Spinal cord (tissue), 10 donors: ENCODE measurements around the gene THAP7. TPM values are rescaled to one million over a fixed set of nuclear protein-coding genes. Genes with fewer than 3 reads are reported as not detected.

Experiments
- DNase-seq, 6 donors: peaks; one replicate each; pipeline versions ENCODE4 v3.0.0 to v3.0.0-alpha.2; 2013 to 2015; ENCODE audit warnings: low spot score in 6 of 6, low read depth in 4 of 6
- H3K27ac ChIP-seq: one replicate; pipeline ENCODE4 v1.5.1; 2013; ENCODE audit warnings: low read depth, low read length, control low read depth
- H3K27me3 ChIP-seq: one replicate; pipeline ENCODE4 v1.6.1; 2013; ENCODE audit warnings: low read length; ENCODE audit not compliant: control insufficient read depth, insufficient read depth
- H3K36me3 ChIP-seq: one replicate; pipeline ENCODE4 v1.6.1; 2013; ENCODE audit warnings: low read length; ENCODE audit not compliant: control insufficient read depth, insufficient read depth
- H3K4me1 ChIP-seq: one replicate; pipeline ENCODE4 v1.6.1; 2013; ENCODE audit warnings: low read length; ENCODE audit not compliant: control insufficient read depth, insufficient read depth
- H3K4me3 ChIP-seq: one replicate; pipeline ENCODE4 v1.5.1; 2013; ENCODE audit warnings: low read depth, low read length, control low read depth
- H3K9me3 ChIP-seq: one replicate; pipeline ENCODE4 v1.6.1; 2013; ENCODE audit warnings: low read length; ENCODE audit not compliant: control insufficient read depth, insufficient read depth
- WGBS: methylation state at CpG from one replicate; pipeline ENCODE4 v1.1.5; 2013; ENCODE audit warnings: missing lambda C conversion rate; ENCODE audit not compliant: insufficient coverage; 5-methylcytosine and 5-hydroxymethylcytosine counted together
- polyA plus RNA-seq, 2 donors: library from polyadenylated mRNA; unstranded; fragments of 120-200 nt; gene quantifications; one replicate each; pipeline ENCODE4 v1.2.1, GENCODE V29; 2013; ENCODE audit not compliant: insufficient read length in 2 of 2
- total RNA-seq, 2 donors: library from RNA; depleted of rRNA in 1 of 2; stranded (reverse); fragments of 120-200 nt in 1 of 2; fragments of >200 nt in 1 of 2; gene quantifications; one replicate each; pipeline versions ENCODE4 v1.2.3 to v1.2.4, GENCODE V29; 2013 to 2014
- donor health status: healthy.

THAP7 gene
- total and polyA plus RNA-seq, 4 donors = 15.1 to 37.2 (median 30.1) TPM

DNA sequence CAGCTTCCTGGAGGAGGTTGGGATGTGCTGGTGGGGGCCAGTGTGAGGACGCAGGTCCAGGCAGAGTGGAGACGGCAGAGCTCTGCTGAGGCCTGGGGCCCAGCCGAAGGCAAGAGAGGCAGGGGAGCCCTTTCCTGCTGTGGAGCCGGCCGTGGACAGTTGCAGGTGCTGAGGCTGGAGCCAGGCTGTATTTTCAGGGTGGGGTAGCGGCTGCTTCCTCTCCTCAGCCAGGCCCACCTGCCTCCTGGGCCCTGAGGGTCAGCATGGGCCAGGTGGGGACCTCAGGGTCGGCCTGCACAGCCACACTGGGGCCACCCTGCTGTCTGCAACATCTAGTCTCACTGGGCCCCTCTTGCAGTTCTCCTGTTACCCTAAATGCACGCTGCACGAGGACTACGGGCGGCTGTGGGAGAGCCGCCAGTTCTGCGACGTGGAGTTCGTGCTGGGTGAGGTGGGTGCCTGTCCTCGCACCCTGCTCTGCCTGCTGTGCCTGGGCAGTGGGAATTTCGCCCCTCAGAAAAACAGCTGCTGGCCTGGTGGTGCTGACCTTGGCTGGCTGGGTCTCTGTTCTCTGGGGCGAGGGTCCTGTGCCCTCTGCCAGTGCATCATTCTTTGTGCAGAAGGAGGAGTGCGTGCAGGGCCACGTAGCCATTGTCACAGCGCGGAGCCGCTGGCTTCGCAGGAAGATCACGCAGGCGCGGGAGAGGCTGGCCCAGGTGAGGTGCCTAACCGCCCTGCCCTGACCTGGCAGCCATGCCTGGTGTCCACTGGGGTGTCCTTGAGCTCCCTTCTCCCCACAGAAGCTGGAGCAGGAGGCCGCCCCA is 8.4 kb downstream of the THAP7 start:
- 92% methylated on average over 29 of the region's 29 CpGs for WGBS
- H3K36me3 ChIP-seq = peaks cover 99% of the 10 kb centered on the region
- no peak for DNase-seq

DNA sequence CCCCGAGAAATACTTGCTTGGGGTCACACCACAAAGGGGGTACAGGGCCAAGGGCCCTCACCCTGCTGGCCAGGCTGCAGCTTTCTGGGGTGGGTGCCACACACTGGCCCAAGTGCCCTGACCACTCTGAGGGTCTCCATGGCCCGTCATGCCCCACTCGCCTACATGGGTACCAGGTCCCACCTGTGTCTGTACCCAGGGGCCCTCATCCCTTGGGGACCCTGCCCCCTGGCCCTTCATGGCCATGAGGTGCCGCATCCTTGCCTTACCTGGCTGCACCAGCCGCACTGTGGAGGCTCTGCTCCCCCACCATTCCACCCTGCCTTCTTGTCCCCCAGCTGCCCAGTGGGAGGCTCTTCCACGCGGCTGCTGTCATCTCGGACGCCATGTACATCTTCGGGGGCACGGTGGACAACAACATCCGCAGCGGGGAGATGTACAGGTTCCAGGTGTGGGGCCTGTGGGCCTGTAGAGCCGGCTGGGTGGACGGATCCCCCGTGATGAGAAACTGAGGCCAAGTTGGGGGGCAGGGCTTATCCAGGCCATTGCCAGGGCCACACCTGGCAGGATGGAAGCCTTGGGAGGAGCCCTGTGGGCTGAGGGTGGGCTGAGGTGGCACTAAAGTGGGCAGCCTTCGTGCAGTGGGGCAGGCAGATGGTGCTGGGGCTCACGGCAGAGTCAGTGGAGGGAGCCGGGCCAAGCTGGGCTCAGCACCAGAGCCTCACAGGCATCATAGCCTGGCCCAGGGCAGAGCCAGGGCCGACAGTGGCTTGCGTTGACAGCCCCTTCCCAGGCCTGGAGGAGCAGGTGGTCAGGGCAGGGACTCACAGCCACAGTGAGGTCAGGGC is 9.2 kb downstream of the THAP7 start:
- DNase-seq = no peak
- H3K4me1 ChIP-seq = no peaks in the 10 kb centered on the region
- H3K27me3 ChIP-seq = no peaks in the 10 kb centered on the region
- 93% methylated on average over 20 of the region's 21 CpGs for WGBS
- no peak overlapping the region for H3K27ac ChIP-seq
- H3K36me3 ChIP-seq = peaks cover 98% of the 10 kb centered on the region
- no peaks in the 10 kb centered on the region for H3K9me3 ChIP-seq
- H3K4me3 ChIP-seq = no peak overlapping the region

More for the DNA sequence above, 8.4 kb downstream of the THAP7 start:
- no peak overlapping the region for H3K4me3 ChIP-seq
- H3K27me3 ChIP-seq = no peaks in the 10 kb centered on the region
- H3K9me3 ChIP-seq = no peaks in the 10 kb centered on the region
- H3K27ac ChIP-seq = no peak overlapping the region
- H3K4me1 ChIP-seq = no peaks in the 10 kb centered on the region

DNA sequence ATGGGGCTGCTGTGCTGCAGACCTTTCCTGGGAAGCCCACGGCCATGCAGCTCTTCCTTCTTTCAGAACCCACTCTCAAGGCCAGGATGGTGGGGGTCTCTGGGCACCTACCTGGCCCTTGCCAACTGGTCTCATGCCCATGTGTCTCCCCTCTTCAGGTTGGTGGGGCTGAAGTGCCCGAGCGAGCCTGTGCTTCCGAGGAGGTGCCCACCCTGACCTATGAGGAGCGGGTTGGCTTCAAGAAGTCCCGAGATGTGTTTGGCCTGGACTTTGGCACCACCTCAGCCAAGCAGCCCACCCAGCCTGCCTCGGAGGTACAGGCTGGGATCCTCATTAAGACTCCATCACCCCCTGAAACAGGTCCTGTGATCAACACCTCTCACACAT is 9.9 kb downstream of the THAP7 start:
- no peak for DNase-seq
- Histone ChIP-seq H3K27me3 (no peaks in the 10 kb centered on the region), H3K27ac (no peak overlapping the region), H3K9me3 (no peaks in the 10 kb centered on the region), H3K4me1 (no peaks in the 10 kb centered on the region), H3K4me3 (no peak overlapping the region), H3K36me3 (peaks cover 98% of the 10 kb centered on the region)
- WGBS = 87% methylated on average over 6 of the region's 7 CpGs

DNA sequence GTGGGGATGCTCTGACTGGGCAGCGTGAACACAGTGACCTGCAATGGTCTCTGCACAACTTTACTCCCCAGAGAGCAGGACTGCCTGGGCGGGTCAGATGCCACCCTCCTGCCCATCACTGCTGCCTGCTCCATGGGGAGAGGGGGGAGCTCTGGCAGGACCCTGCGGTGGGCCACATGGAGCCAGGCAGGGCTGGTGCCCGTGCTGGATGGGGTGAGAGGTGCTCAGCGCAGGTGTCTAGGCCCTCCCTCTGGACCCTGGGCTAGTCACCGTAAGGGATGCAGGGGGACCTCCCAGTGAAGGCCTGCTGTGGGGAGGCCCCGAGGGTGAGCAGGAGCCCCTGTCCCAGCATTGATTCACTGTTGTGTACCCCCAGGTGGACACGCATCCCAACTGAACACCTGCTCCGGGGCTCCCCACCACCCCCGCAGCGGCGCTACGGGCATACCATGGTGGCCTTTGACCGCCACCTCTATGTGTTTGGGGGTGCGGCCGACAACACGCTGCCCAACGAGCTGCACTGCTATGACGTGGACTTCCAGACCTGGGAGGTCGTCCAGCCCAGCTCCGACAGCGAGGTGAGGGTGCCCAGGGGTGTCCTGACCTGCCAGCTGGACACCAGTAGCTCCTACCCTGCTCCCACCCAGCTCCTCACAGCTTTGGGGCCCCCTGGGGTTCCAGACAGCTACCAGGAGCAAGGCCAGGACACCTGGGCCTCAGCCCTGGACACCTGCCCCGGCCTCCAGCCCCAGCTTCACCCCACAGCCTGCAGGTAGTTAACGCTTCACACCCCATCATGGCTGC is 10.5 kb downstream of the THAP7 start:
- Histone ChIP-seq H3K9me3 (no peaks in the 10 kb centered on the region), H3K27ac (no peak overlapping the region), H3K4me3 (no peak overlapping the region), H3K36me3 (peaks cover 94% of the 10 kb centered on the region), H3K4me1 (no peaks in the 10 kb centered on the region), H3K27me3 (no peaks in the 10 kb centered on the region)
- DNase-seq = no peak
- WGBS = 96% methylated on average over 23 of the region's 24 CpGs

DNA sequence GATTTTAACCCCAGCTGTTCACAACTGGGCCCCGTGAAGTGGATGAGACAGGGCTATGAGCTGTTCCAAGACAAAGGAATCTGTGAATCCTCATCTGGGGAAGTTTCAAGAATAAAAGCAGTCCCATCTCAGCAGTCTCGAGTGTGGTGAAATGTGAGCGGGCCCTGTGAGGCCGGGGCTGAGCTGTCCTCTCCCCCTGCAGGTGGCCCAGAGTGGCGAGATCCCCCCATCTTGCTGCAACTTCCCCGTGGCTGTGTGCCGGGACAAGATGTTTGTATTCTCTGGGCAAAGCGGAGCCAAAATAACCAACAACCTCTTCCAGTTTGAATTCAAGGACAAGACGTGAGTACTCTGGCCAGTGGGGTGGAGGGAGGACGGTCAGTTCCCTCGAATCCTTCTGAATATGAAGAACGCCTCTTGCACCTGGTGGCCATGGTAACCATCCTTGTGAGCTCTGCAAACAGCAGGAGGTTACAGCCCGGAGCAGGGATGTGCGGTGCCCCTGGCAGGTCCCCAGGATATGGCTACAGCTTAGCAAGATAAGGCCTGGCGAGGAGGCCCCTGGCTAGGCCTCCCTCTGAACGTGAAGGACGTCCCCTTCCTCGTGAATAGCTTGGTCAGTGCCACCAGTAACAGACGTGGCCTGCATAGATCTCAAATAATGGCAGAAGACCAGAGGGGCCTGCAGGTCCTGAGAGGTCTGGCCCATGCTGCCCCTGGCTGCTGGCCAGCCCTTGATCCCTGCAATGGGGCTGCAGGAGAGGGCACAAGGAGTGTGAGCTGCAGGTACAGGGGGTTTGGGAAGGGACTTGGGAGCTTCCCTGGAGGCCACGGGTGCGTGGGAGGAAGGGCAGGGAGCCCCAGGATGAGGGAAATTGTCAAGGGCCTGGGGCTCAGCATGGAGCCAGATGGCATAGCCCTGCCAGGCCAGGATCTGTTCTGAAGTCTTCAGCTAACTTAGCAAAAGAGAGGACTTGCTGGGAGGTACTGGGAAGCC is 11.4 kb downstream of the THAP7 start:
- no peak overlapping the region for H3K4me3 ChIP-seq
- no peaks in the 10 kb centered on the region for H3K9me3 ChIP-seq
- H3K36me3 ChIP-seq = peaks cover 90% of the 10 kb centered on the region
- no peak overlapping the region for H3K27ac ChIP-seq
- no peaks in the 10 kb centered on the region for H3K27me3 ChIP-seq
- 85% methylated on average over 20 of the region's 21 CpGs for WGBS
- DNase-seq = no peak
- no peaks in the 10 kb centered on the region for H3K4me1 ChIP-seq

DNA sequence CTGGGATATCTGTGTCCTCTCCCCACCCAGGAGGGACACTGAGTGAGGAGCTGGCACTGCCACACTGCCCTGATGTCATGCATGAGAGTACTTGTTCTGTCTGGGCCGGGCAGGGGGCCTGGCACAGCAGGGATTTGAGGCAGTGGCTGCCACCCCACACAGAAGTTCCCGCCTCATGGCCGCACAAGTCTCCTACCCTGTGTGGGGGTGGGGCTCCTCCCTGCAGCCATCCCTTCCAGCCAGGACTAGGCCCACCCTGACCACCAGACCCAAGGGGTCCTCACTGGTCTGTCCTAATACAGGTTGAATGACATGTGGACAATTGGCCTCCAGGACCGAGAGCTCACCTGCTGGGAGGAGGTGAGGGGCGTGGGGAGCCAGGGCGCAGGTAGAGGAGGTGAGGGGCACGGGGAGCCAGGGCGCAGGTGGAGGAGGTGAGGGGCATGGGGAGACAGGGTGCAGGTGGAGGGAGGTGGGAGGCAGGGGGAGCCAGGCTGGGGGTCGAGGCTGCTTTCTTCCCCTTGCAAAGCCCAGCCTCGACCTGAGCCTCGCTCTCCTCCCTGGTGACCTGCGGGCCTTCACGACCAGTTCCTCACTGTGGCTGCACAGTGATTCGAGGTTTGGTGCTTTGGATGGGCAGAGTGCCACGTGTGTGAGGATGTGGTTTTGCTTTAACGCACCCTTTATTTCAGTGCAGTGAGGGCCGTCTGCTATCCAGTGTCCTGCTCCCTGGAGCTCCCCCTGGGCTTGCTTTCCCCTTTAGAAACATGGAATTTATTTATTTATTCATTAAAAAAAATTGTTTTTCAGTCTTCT is 12.4 kb downstream of the THAP7 start:
- WGBS = 81% methylated on average over 9 of the region's 17 CpGs
- H3K27me3 ChIP-seq = no peaks in the 10 kb centered on the region
- H3K4me1 ChIP-seq = no peaks in the 10 kb centered on the region
- H3K27ac ChIP-seq = no peak overlapping the region
- no peak overlapping the region for H3K4me3 ChIP-seq
- no peaks in the 10 kb centered on the region for H3K9me3 ChIP-seq
- H3K36me3 ChIP-seq = peaks cover 87% of the 10 kb centered on the region
- DNase-seq = no peak

DNA sequence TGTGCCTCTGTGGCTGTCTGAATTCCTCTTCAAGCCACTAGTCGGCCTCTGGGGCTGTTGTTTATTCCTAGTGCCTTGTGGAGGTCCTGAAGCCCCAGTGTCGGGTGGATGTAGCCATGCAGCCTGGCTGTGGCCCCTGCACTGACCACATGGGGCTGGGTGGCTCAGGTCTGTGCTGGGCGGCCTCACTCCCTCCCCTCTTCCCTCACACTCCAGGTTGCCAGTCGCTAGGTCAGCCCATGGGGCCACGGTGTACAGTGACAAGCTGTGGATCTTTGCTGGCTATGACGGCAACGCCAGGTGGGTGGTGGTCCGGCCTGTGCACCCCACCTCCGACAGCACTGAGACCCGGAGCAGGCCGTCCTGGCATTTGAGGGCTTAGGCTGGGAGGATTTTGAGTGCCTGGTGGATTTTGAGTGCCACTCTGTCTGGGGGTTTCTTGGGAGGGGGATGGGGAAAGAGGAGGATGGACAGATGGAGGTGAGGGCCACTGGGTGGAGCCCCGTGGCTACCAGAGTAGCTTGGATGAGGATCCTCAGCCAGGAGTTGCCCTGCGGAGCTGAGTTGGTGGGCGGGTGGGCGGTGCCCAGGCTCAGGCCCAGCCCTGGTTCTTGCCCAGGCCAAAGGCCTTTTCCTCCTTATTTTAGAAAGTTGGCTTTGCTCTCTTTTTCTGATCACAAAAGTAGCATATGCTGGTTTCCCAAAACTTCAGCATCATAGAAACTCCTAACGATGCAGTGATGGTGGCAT is 13.2 kb downstream of the THAP7 start:
- H3K9me3 ChIP-seq = no peaks in the 10 kb centered on the region
- no peak for DNase-seq
- 84% methylated on average over 15 of the region's 16 CpGs for WGBS
- no peaks in the 10 kb centered on the region for H3K4me1 ChIP-seq
- peaks cover 85% of the 10 kb centered on the region for H3K36me3 ChIP-seq
- no peak overlapping the region for H3K27ac ChIP-seq
- H3K4me3 ChIP-seq = no peak overlapping the region
- H3K27me3 ChIP-seq = no peaks in the 10 kb centered on the region

DNA sequence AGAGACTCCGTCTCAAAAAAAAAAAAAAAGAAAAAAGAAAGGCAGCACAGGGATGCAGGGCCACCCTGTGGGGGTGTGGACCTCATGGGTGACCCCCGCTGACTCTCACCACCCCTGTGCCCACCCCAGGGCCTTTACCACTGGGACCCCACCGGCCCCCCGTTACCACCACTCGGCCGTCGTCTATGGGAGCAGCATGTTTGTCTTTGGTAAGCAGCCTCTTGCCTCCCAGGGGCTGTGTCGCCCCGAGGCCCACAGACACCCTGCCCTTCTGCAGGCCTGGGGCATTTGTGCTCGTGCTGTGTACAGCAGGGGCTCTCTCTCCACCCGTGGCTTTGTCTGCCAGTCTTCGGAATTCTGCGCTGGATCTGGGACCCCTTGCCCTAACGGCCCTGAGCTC is 14.5 kb downstream of the THAP7 start:
- Histone ChIP-seq H3K27me3 (no peaks in the 10 kb centered on the region), H3K4me3 (no peak overlapping the region), H3K4me1 (peaks cover 13% of the 10 kb centered on the region), H3K27ac (no peak overlapping the region), H3K36me3 (peaks cover 77% of the 10 kb centered on the region), H3K9me3 (no peaks in the 10 kb centered on the region)
- no peak for DNase-seq
- 95% methylated on average over 14 of the region's 14 CpGs for WGBS
